Measurements from ENCODE around the gene SLC25A25.

SLC25A25 gene

GRCh38 chr9:128114326-128115186 lies 46.5 kb downstream of the SLC25A25 start:
- DNase-seq: no peak

- DNase-seq: no peak
Observed at GRCh38 chr9:128115187-128116103, 47.4 kb downstream of the SLC25A25 start.

GRCh38 chr9:128116104-128117083 lies 48.4 kb downstream of the SLC25A25 start:
- DNase-seq: no peak

GRCh38 chr9:128117613-128118471 lies 49.8 kb downstream of the SLC25A25 start:
- DNase-seq: peak; percentile 75

- no peak for DNase-seq
Observed at GRCh38 chr9:128118472-128118857, 50.4 kb downstream of the SLC25A25 start.

- no peak for DNase-seq
Observed at GRCh38 chr9:128118971-128119665, 51.1 kb downstream of the SLC25A25 start.

- DNase-seq: no peak
Observed at GRCh38 chr9:128120061-128120740, 52.2 kb downstream of the SLC25A25 start.

- DNase-seq: no peak
Observed at GRCh38 chr9:128120741-128121465, 52.9 kb downstream of the SLC25A25 start.

- DNase-seq: no peak
Observed at GRCh38 chr9:128121466-128121810, 53.4 kb downstream of the SLC25A25 start.

- no peak for DNase-seq
Observed at GRCh38 chr9:128121924-128122808, 54.1 kb downstream of the SLC25A25 start.

GRCh38 chr9:128122809-128123175 lies 54.8 kb downstream of the SLC25A25 start:
- DNase-seq: no peak

GRCh38 chr9:128123451-128124080 lies 55.5 kb downstream of the SLC25A25 start:
- no peak for DNase-seq

GRCh38 chr9:128124451-128124850 lies 56.4 kb downstream of the SLC25A25 start:
- no peak for DNase-seq

GRCh38 chr9:128124873-128125579 lies 57.0 kb downstream of the SLC25A25 start:
- DNase-seq: peak; percentile 44

- DNase-seq: no peak
Observed at GRCh38 chr9:128125580-128126354, 57.7 kb downstream of the SLC25A25 start.

GRCh38 chr9:128127568-128127989 lies 59.5 kb downstream of the SLC25A25 start, which contains the start of gene PTGES2:
TSS of gene PTGES2 (minus strand) at chr9:128127729. CDS start at chr9:128127717, 12 bp downstream.
- peak; percentile 81 for DNase-seq

Data from GDM1 (cell line).